H9 (cell line): ENCODE data around the gene SMIM20. TPM values are rescaled to one million over a fixed set of nuclear protein-coding genes. Genes with fewer than 3 reads are reported as not detected.

Experiments used
- DNase-seq: peaks from one replicate; pipeline ENCODE4 v3.0.0-alpha.2; 2017
- H2AFZ ChIP-seq: one replicate; pipeline ENCODE4 v1.6.1; 2013; ENCODE audit warnings: mild to moderate bottlenecking, low read length, control low read depth, moderate library complexity
- H2AK5ac ChIP-seq: 2 replicates; pipeline ENCODE4 v1.6.1; 2013; ENCODE audit warnings: low read length, control low read depth, mixed read lengths; ENCODE audit not compliant: insufficient read length
- H2BK120ac ChIP-seq: one replicate; pipeline ENCODE4 v1.6.1; 2013; ENCODE audit warnings: low read depth, mild to moderate bottlenecking, low read length, control low read depth, inconsistent platforms; ENCODE audit not compliant: poor library complexity, severe bottlenecking
- H2BK12ac ChIP-seq: 2 replicates; pipeline ENCODE4 v1.6.1; 2013; ENCODE audit warnings: low read length, control low read depth, mixed read lengths, low read depth; ENCODE audit not compliant: insufficient read length
- H2BK15ac ChIP-seq: 2 replicates; pipeline ENCODE4 v1.6.1; 2013; ENCODE audit warnings: low read depth, low read length, control low read depth
- H2BK20ac ChIP-seq: one replicate; pipeline ENCODE4 v1.6.1; 2013; ENCODE audit warnings: low read depth, mild to moderate bottlenecking, low read length, control low read depth, inconsistent platforms; ENCODE audit not compliant: poor library complexity, severe bottlenecking
- H2BK5ac ChIP-seq: 2 replicates; pipeline ENCODE4 v1.6.1; 2013; ENCODE audit warnings: low read length, control low read depth, mixed read lengths; ENCODE audit not compliant: insufficient read length
- H3K14ac ChIP-seq: 2 replicates; pipeline ENCODE4 v1.6.1; 2013; ENCODE audit warnings: low read length, control low read depth; ENCODE audit not compliant: insufficient read depth
- H3K18ac ChIP-seq: 2 replicates; pipeline ENCODE4 v1.6.1; 2013; ENCODE audit warnings: low read depth, mild to moderate bottlenecking, mixed read lengths, low read length, control low read depth; ENCODE audit not compliant: insufficient read length
- H3K23ac ChIP-seq: 2 replicates; pipeline ENCODE4 v1.6.1; 2013; ENCODE audit warnings: low read length, control low read depth, mixed read lengths, low read depth; ENCODE audit not compliant: insufficient read length
- H3K23me2 ChIP-seq: 2 replicates; pipeline ENCODE4 v1.6.1; 2013; ENCODE audit warnings: low read depth, mild to moderate bottlenecking, mixed read lengths, low read length, control low read depth; ENCODE audit not compliant: insufficient read length, poor library complexity, severe bottlenecking
- H3K27ac ChIP-seq: 2 replicates; pipeline ENCODE4 v1.5.1; 2013; ENCODE audit warnings: low read length, control low read depth, mixed read lengths, low read depth; ENCODE audit not compliant: insufficient read length
- H3K27me3 ChIP-seq: 2 replicates; pipeline ENCODE4 v1.6.1; 2013; ENCODE audit warnings: low read length, control low read depth, inconsistent platforms; ENCODE audit not compliant: insufficient read depth
- H3K4ac ChIP-seq: 2 replicates; pipeline ENCODE4 v1.6.1; 2013; ENCODE audit warnings: low read depth, mild to moderate bottlenecking, control low read depth, inconsistent platforms, low read length, moderate library complexity
- H3K4me1 ChIP-seq: 2 replicates; pipeline ENCODE4 v1.6.1; 2013; ENCODE audit warnings: low read length, control low read depth, inconsistent platforms; ENCODE audit not compliant: insufficient read depth
- H3K4me2 ChIP-seq: 2 replicates; pipeline ENCODE4 v1.6.1; 2013; ENCODE audit warnings: low read length, control low read depth, mixed read lengths; ENCODE audit not compliant: insufficient read length, insufficient read depth
- H3K56ac ChIP-seq: 2 replicates; pipeline ENCODE4 v1.6.1; 2013; ENCODE audit warnings: low read depth, mild to moderate bottlenecking, mixed read lengths, low read length, control low read depth; ENCODE audit not compliant: insufficient read length
- H3K79me1 ChIP-seq: 2 replicates; pipeline ENCODE4 v1.6.1; 2013; ENCODE audit warnings: low read depth, mild to moderate bottlenecking, moderate library complexity, low read length, control low read depth, inconsistent platforms; ENCODE audit not compliant: insufficient read depth, poor library complexity, severe bottlenecking
- H3K79me2 ChIP-seq: 2 replicates; pipeline ENCODE4 v1.6.1; 2013; ENCODE audit warnings: low read length, control low read depth, inconsistent platforms; ENCODE audit not compliant: insufficient read depth
- H3K9ac ChIP-seq: 2 replicates; pipeline ENCODE4 v1.6.1; 2013; ENCODE audit warnings: low read length, control low read depth, mixed read lengths; ENCODE audit not compliant: insufficient read length; ENCODE audit errors: extremely low read depth
- H3K9me3 ChIP-seq: one replicate; pipeline ENCODE4 v1.6.1; 2013; ENCODE audit warnings: low read depth, low read length, inconsistent platforms; ENCODE audit not compliant: control insufficient read depth
- H3T11ph ChIP-seq: one replicate; pipeline ENCODE4 v1.6.1; 2013; ENCODE audit warnings: mild to moderate bottlenecking, low read length, control low read depth, inconsistent platforms
- H4K20me1 ChIP-seq: one replicate; pipeline ENCODE4 v1.6.1; 2013; ENCODE audit not compliant: control insufficient read depth, insufficient read length, insufficient read depth
- H4K5ac ChIP-seq: 2 replicates; pipeline ENCODE4 v1.6.1; 2013; ENCODE audit warnings: low read depth, mild to moderate bottlenecking, mixed read lengths, low read length, control low read depth; ENCODE audit not compliant: insufficient read length
- H4K8ac ChIP-seq: replicated peaks from 2 replicates; pipeline ENCODE4 v1.6.1; 2013; ENCODE audit warnings: low read length, control low read depth, mixed read lengths, low read depth; ENCODE audit not compliant: insufficient read length
- H4K91ac ChIP-seq: 2 replicates; pipeline ENCODE4 v1.6.1; 2013; ENCODE audit warnings: low read depth, mild to moderate bottlenecking, moderate library complexity, mixed read lengths, low read length, control low read depth; ENCODE audit not compliant: insufficient read length
- H3K27ac Mint-ChIP-seq, 3 experiments: 2 replicates in 2 of 3; 3 replicates in 1 of 3; pipeline ENCODE4 v1.8.0; 2020 to 2021; ENCODE audit warnings: mixed read lengths in 3 of 3, mild to moderate bottlenecking in 1 of 3, moderate library complexity in 1 of 3
- H3K27me3 Mint-ChIP-seq: 2 replicates; pipeline ENCODE4 v1.8.0; 2021; ENCODE audit warnings: low read depth, mild to moderate bottlenecking, moderate library complexity, mixed read lengths
- H3K36me3 Mint-ChIP-seq, 3 experiments: 2 replicates in 2 of 3; 3 replicates in 1 of 3; pipeline ENCODE4 v1.8.0; 2020 to 2021; ENCODE audit warnings: low read depth in 3 of 3, mixed read lengths in 3 of 3; ENCODE audit not compliant: insufficient read depth in 1 of 3
- H3K4me1 Mint-ChIP-seq, 2 experiments: 2 replicates each; pipeline ENCODE4 v1.8.0; 2020; ENCODE audit warnings: mixed read lengths in 2 of 2
- H3K4me3 Mint-ChIP-seq, 2 experiments: 2 replicates in 1 of 2; 3 replicates in 1 of 2; pipeline ENCODE4 v1.8.0; 2020 to 2021; ENCODE audit warnings: mild to moderate bottlenecking in 2 of 2, mixed read lengths in 2 of 2, moderate library complexity in 1 of 2
- H3K9me3 Mint-ChIP-seq, 2 experiments: 2 replicates in 1 of 2; 3 replicates in 1 of 2; pipeline ENCODE4 v1.8.0; 2020; ENCODE audit warnings: mild to moderate bottlenecking in 2 of 2, mixed read lengths in 2 of 2, moderate library complexity in 1 of 2
- WGBS: extraction: QIAGEN DNeasy Blood & Tissue Kit; methylation state at CpG from one replicate; pipeline ENCODE4 v1.1.7; 2013; ENCODE audit warnings: missing lambda C conversion rate, low lambda C conversion rate, mixed read lengths; ENCODE audit not compliant: insufficient read length; ENCODE audit errors: extremely low coverage; 5-methylcytosine and 5-hydroxymethylcytosine counted together
- total RNA-seq: library from RNA; stranded (reverse); gene quantifications from 2 replicates; pipeline ENCODE4 v1.2.1, GENCODE V29; 2021
- TF ChIP-seq, protein P1 (sequence below): fragments of 200-600 bp; sonication (generic); conservative IDR thresholded peaks from 3 replicates; pipeline ENCODE4 v1.8.0; 2021; ENCODE audit warnings: antibody characterized with exemption, mild to moderate bottlenecking

The SMIM20 gene
- total RNA-seq, 1 experiment from 2014 or later, result 40.2 TPM

GRCh38 chr4:25926462-25926861 lies 12.4 kb downstream of the SMIM20 start:
- H3K23ac ChIP-seq, result no peak overlapping the region
- Mint-ChIP-seq H3K9me3 (no peaks in the 10 kb centered on the region), H3K4me1 (peaks cover 7 to 10% of the 10 kb centered on the region in 2 experiments), H3K36me3 (peaks cover 2 to 19% (median 18%) of the 10 kb centered on the region in 3 experiments; a peak in 5 of 7 replicates), H3K27ac (no peak overlapping the region), H3K4me3 (no peak overlapping the region), H3K27me3 (no peaks in the 10 kb centered on the region)
- no peak overlapping the region for H3K4me2 ChIP-seq
- H2BK15ac ChIP-seq, result no peak overlapping the region
- no CpG with 5 or more reads among the region's 2 CpGs for WGBS
- H2BK12ac ChIP-seq, result no peak overlapping the region
- H3K18ac ChIP-seq, result no peak overlapping the region
- H3K9ac ChIP-seq, result no peak overlapping the region
- peaks cover 5% of the 10 kb centered on the region; the same call in 1 of the 2 replicates for H3K79me2 ChIP-seq
- H4K5ac ChIP-seq, result no peak overlapping the region
- no peak overlapping the region for H2BK5ac ChIP-seq
- H3K23me2 ChIP-seq, result no peaks in the 10 kb centered on the region
- H3K27ac ChIP-seq, result no peak overlapping the region
- no peak overlapping the region for H2AK5ac ChIP-seq
- no peak overlapping the region for H4K91ac ChIP-seq
- no peak overlapping the region for H3K4ac ChIP-seq
- H2BK120ac ChIP-seq, result no peak overlapping the region
- no peaks in the 10 kb centered on the region for H3K4me1 ChIP-seq
- TF ChIP-seq, protein P1, sequence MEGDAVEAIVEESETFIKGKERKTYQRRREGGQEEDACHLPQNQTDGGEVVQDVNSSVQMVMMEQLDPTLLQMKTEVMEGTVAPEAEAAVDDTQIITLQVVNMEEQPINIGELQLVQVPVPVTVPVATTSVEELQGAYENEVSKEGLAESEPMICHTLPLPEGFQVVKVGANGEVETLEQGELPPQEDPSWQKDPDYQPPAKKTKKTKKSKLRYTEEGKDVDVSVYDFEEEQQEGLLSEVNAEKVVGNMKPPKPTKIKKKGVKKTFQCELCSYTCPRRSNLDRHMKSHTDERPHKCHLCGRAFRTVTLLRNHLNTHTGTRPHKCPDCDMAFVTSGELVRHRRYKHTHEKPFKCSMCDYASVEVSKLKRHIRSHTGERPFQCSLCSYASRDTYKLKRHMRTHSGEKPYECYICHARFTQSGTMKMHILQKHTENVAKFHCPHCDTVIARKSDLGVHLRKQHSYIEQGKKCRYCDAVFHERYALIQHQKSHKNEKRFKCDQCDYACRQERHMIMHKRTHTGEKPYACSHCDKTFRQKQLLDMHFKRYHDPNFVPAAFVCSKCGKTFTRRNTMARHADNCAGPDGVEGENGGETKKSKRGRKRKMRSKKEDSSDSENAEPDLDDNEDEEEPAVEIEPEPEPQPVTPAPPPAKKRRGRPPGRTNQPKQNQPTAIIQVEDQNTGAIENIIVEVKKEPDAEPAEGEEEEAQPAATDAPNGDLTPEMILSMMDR, result no peak
- no peaks in the 10 kb centered on the region for H3K9me3 ChIP-seq
- no peak overlapping the region for H4K8ac ChIP-seq
- no peak overlapping the region for H3K14ac ChIP-seq
- no peak overlapping the region for H2BK20ac ChIP-seq
- H2AFZ ChIP-seq, result no peak overlapping the region
- DNase-seq, result no peak
- H3K56ac ChIP-seq, result no peak overlapping the region
- H3K79me1 ChIP-seq, result no peaks in the 10 kb centered on the region
- H4K20me1 ChIP-seq, result no peaks in the 10 kb centered on the region
- H3K27me3 ChIP-seq, result no peaks in the 10 kb centered on the region
- H3T11ph ChIP-seq, result no peak overlapping the region
